ENCODE measurements around the gene PIPOX. TPM values are rescaled to one million over a fixed set of nuclear protein-coding genes. Genes with fewer than 3 reads are reported as not detected.

The PIPOX gene
- polyA plus RNA-seq, 5 donors, result 1.5 to 2.1 (median 1.8) TPM

- no peak for DNase-seq
Observed at GRCh38 chr17:29045734-29046472, 3.0 kb downstream of the PIPOX start.

DNA sequence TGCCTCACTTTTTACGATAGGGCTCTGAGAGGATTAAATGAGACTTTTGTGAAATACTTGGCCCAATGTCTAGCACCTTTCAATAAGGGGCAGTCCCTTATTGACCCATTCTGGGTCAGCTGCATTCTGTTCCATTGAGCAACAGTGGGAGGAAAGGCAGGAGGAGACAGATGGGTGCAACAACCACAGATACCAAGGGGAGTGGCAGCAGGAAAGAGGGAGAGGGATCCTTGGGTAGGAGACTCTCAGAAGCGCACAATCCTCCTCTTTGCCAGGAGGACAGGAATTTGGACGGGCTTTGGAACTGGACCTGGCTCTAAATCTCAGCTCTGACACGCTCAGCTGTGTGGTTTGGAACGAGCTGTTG lies 3.5 kb downstream of the PIPOX start:
- no peak for DNase-seq

- no peak for DNase-seq
Observed at GRCh38 chr17:29048440-29049368, 5.8 kb downstream of the PIPOX start.

DNA sequence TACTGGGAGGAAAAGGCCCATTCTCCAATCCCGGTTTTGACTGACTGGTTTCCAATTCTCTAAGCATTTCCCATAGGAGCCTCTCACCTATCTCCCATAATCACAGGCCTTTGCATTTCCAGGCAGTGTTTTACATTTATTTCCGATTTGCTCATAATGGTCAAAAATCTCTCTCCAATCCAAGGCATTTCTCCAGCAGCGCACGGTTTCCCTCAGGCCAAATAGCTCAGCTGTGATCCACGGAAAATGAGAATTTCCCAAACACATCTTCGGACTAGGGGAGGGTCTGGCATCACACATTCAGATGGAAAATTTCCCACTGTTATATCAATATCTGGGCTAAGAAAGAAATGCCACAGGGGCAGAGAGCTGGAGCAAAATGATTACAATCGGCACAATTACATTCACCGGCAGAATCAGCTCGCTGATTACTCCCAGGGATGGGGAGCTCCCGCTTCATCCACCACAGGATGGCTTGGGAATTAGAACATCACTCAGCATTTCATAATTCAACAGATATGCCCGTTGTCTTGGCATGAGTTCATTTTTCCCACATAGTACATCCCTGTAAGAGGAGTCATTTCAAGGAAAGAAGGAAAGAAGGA lies 6.7 kb downstream of the PIPOX start:
- DNase-seq, result no peak

- no peak for DNase-seq
Observed at GRCh38 chr17:29050176-29050575, 7.2 kb downstream of the PIPOX start.

DNA sequence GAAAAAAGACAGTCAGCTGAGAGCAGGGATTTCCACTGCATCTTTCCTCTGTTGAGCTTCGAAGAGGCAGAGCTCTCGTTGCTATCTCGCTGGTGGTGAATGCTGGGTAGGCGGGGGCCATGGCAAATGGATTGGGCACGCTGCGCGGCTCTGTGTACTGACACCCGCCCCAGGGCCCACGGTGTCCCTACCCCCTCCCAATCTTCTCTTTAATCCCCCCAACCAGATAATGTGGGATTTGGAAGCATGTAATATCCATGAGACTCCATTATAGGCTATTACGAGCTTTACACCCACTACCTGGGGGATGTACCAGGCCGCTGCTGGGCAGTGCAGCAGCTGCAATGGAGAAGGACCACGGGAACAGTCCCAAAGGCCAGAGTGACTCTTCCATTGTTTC lies 8.3 kb downstream of the PIPOX start:
- DNase-seq, result no peak

GRCh38 chr17:29051731-29052130 lies 8.8 kb downstream of the PIPOX start:
- no peak for DNase-seq

DNA sequence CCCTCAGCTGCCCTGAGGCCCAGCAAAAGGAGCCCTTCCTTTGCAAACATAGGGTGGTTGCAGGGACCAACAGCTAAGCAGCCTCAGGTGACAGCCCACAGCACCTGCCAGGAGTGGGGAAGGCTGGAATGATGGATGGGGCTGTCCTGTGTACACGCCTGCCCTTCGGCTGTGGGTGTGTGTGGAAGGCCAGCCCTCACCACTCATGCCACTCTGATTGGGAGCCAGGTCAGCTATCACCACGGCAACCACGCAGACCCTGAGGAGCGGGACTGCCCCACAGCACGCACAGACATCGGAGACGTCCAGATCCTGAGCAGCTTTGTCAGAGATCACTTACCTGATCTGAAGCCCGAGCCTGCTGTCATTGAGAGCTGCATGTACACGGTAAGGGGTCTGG lies 11.9 kb downstream of the PIPOX start:
- DNase-seq, result no peak

DNA sequence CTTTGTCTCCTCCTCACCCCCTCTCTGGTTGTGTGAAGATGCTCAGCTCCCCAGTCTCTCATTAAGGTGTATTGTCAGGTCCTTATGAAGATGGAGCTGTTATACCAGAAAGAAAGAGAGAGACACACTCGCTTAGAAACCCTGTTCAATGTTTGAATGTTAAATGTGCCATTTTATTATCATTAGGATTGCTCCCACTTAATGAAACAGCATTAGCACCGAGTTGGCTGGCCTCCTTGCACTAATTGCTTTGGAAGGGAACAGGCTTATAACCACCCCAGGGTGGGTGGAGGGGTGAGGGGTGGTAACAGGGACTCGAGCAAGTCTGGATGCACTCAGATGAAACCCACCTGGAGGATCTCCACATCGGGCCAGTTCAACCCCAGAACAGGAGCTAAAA lies 14.4 kb downstream of the PIPOX start:
- DNase-seq, result no peak

DNA sequence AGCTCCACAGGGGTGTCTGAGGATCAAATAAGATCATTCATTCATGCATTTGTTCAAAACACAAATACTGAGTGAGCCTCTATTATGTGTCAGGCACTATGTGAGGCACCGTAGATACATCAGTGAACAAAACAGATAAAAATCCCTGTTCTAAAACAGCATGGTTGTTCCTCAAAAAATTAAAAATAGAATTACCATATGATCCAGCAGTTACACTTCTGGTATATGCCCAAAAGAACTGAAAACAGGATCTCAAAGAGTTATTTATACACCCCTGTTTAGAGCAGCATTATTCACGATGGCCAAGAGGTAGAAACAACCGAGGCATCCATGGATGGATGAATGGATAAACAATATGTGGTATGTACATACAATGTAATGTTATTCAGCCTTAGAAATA lies 15.4 kb downstream of the PIPOX start:
- DNase-seq, result no peak

DNA sequence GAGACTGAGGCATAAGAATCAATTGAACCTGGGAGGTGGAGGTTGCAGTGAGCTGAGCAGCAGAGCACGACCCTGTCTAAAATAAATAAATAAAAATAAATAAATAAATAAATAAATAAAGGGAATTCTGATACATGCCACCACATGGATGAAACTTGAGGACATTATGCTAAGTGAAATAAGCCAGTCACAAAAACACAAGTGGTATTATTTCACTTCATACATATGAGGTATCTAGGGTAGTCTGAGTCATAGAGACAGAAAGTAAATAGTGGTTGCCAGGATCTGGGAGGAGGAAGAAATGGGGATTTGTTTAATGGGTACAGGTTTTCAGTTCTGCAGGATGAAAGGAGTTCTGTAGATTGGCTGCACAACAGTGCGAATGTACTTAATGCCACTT lies 16.3 kb downstream of the PIPOX start:
- DNase-seq, result no peak

- no peak for DNase-seq
Observed at GRCh38 chr17:29060475-29060874, 17.5 kb downstream of the PIPOX start.

DNA sequence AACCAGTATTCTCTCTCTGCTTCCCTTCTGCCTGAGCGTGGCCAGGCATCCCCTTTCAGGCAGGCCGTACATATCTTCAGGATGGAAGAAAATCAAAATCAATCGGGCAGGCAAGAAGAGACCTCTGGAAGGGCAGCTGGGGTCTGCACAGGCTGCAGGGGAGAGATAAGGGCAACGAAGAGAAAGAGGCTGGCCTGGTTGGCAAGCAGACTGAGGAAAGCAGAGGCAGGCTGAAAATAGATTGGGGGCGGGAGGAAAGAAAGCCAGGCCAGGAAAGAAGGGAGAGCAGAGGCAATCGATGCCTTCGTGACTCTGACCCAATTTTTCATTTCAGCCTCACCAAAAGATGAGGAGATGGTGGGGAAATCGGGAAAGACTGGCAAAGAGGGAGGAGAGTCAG lies 18.1 kb downstream of the PIPOX start:
- DNase-seq, result no peak

DNA sequence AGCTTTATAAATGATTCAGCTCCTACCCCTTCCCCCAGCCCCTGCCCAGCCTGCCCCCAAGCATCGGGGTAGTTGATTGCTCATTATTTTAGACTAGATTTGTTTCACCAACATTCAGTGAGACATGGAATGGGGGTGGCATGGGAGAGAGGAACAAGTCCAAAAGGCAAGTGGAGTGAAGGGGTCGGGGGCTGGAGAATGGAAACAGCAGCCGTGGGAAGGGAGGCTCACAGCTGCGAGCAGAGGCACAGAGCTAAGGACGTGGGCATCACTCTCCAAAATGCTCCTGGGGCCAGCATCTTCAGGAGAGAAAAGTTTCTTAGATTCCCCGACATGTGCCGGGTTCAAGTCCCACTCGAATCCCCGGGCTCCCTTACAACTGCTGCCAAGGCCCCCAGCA lies 19.3 kb downstream of the PIPOX start:
- no peak for DNase-seq

- DNase-seq, result no peak
Observed at GRCh38 chr17:29063992-29064391, 21.1 kb downstream of the PIPOX start.

GRCh38 chr17:29066047-29066446 lies 23.1 kb downstream of the PIPOX start:
- DNase-seq, result no peak

- DNase-seq, result no peak
Observed at GRCh38 chr17:29066606-29067005, 23.7 kb downstream of the PIPOX start.

- no peak for DNase-seq
Observed at GRCh38 chr17:29068818-29069217, 25.9 kb downstream of the PIPOX start.

DNA sequence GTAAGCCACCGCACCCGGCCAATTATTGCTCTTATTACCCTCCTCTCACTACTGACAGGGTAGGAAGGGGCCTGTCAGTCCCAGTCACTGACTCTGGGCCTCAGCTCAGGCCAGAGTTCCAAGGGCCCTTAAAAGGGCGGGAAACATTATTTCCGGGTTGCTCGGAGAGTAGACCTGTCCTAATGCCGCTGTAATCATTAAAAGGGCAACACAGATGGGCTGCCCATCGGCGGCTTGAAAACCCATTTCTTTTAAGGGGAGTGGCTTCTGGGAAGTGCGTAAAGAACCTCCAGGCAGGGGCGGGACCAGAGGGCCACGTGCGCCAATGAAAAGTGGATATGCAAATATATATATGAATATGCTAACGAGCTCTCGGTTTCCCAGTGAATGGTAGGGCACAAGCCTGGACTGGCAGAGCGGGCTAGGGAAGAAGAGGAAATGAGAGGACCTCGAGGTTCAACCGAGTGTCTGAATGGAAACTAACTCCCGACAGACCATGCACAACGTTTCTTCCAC lies 26.6 kb downstream of the PIPOX start:
- no peak for DNase-seq

- no peak for DNase-seq
Observed at GRCh38 chr17:29070308-29070707, 27.4 kb downstream of the PIPOX start.

- no peak for DNase-seq
Observed at GRCh38 chr17:29070781-29071180, 27.8 kb downstream of the PIPOX start.

DNA sequence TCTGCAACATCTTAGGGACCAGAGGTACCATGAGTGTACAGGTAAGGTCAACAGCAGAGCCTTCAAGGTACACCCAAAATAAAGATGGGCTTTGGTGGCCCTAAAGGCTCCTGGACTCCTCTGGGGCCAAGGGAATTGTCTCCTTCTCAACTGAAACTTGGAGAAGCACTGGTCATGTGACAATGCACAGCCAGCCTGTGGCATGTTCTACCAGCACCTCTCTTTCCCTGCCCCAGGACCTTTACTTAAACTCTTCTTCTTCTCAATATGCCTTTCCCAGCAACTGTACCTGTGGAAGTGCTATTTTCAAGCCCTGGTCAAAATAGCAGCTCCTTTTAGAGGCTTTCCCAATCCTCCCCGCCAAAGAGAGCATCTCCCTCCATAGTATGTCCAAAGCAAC lies 28.4 kb downstream of the PIPOX start:
- no peak for DNase-seq

GRCh38 chr17:29073045-29073444 lies 30.1 kb downstream of the PIPOX start:
- DNase-seq, result no peak
